Tibial artery (tissue), 4 donors: ENCODE data around the gene SLC1A3.

ENCODE experiments used
- DNase-seq, 2 donors: peaks; one replicate each; pipeline ENCODE4 v3.0.0-alpha.2; 2019
- H3K27ac ChIP-seq, 2 donors: fragments of 200-600 bp; sonication (generic) in 1 of 2; 1 replicate in 1 of 2; 2 replicates in 1 of 2; pipeline ENCODE4 v1.5.1; 2018 to 2019; ENCODE audit warnings: mild to moderate bottlenecking in 1 of 2
- H3K27me3 ChIP-seq, 2 donors: fragments of 200-600 bp; sonication (generic) in 1 of 2; one replicate each; pipeline versions ENCODE4 v1.5.1 to v1.6.0; 2016 to 2019
- H3K36me3 ChIP-seq, 3 donors: fragments of 200-600 bp; sonication (generic) in 2 of 3; one replicate each; pipeline ENCODE4 v1.5.1; 2016 to 2019; ENCODE audit warnings: mild to moderate bottlenecking in 2 of 3
- H3K4me1 ChIP-seq, 4 donors: fragments of 200-600 bp; sonication (generic) in 2 of 4; 1 replicate in 3 of 4; 2 replicates in 1 of 4; pipeline ENCODE4 v1.5.1; 2016 to 2019
- H3K4me3 ChIP-seq, 2 donors: fragments of 200-600 bp; sonication (generic) in 1 of 2; 1 replicate in 1 of 2; 2 replicates in 1 of 2; pipeline ENCODE4 v1.5.1; 2018 to 2019; ENCODE audit warnings: mild to moderate bottlenecking in 2 of 2
- H3K9me3 ChIP-seq, 3 donors: fragments of 200-600 bp; sonication (generic) in 1 of 3; one replicate each; pipeline ENCODE4 v1.5.1; 2016 to 2019
- CTCF ChIP-seq, 2 experiments: fragments of 200-600 bp in 1 of 2; fragments of 450-650 bp in 1 of 2; IDR thresholded peaks; one replicate each; pipeline ENCODE4 v1.5.1; 2017 to 2019; ENCODE audit warnings: antibody characterized with exemption in 2 of 2, mild to moderate bottlenecking in 1 of 2, moderate library complexity in 1 of 2
- intact Hi-C: fragments of 100-400 bp; cut with DNase I; formaldehyde crosslinking; loops from one replicate; pipeline ENCODE4 v1.15.0; 2023; ENCODE audit warnings: low total_unique reads

Gene SLC1A3

GRCh38 chr5:36730537-36731216 is 124.3 kb downstream of the SLC1A3 start:
- H3K27me3 ChIP-seq: peaks cover 0 to 15% of the 10 kb centered on the region in 2 donors
- no peak for DNase-seq

GRCh38 chr5:36733183-36733582 is 126.8 kb downstream of the SLC1A3 start:
- no peak for TF ChIP-seq CTCF (IDR thresholded peaks at IDR 0.05)
- no peaks in the 10 kb centered on the region for H3K36me3 ChIP-seq
- H3K27me3 ChIP-seq: peaks cover 0 to 28% of the 10 kb centered on the region in 2 donors
- intact Hi-C loops: no loop called here
- no peak overlapping the region for H3K27ac ChIP-seq
- no peaks in the 10 kb centered on the region for H3K4me1 ChIP-seq
- no peaks in the 10 kb centered on the region for H3K9me3 ChIP-seq
- H3K4me3 ChIP-seq: no peak overlapping the region
- no peak for DNase-seq

More at GRCh38 chr5:36730537-36731216, 124.3 kb downstream of the SLC1A3 start:
- Histone ChIP-seq H3K4me1 (no peaks in the 10 kb centered on the region), H3K4me3 (no peak overlapping the region), H3K27ac (no peak overlapping the region), H3K9me3 (no peaks in the 10 kb centered on the region), H3K36me3 (no peaks in the 10 kb centered on the region)
- intact Hi-C loops: no loop called here
- TF ChIP-seq CTCF (IDR thresholded peaks at IDR 0.05): no peak

GRCh38 chr5:36734422-36734821 is 128.0 kb downstream of the SLC1A3 start:
- Histone ChIP-seq H3K4me3 (no peak overlapping the region), H3K27me3 (peaks cover 0 to 28% of the 10 kb centered on the region in 2 donors), H3K27ac (no peak overlapping the region), H3K9me3 (no peaks in the 10 kb centered on the region), H3K36me3 (no peaks in the 10 kb centered on the region), H3K4me1 (no peaks in the 10 kb centered on the region)
- DNase-seq: no peak
- TF ChIP-seq CTCF (IDR thresholded peaks at IDR 0.05): no peak
- intact Hi-C loops: no loop called here

- Histone ChIP-seq H3K4me1 (no peaks in the 10 kb centered on the region), H3K27ac (no peak overlapping the region), H3K27me3 (peaks cover 0 to 28% of the 10 kb centered on the region in 2 donors), H3K36me3 (no peaks in the 10 kb centered on the region), H3K9me3 (no peaks in the 10 kb centered on the region), H3K4me3 (no peak overlapping the region)
- DNase-seq: no peak
- TF ChIP-seq CTCF (IDR thresholded peaks at IDR 0.05): no peak
- intact Hi-C loops: no loop called here
Observed at GRCh38 chr5:36735891-36736290, 129.5 kb downstream of the SLC1A3 start.
